NCI-H2081 (cell line): ENCODE results near the gene DOCK4.

ENCODE experiments used
- DNase-seq, 2 experiments: peaks; one replicate each; lab custom pipeline; 2025; lab: John Stamatoyannopoulos, UW

The DOCK4 gene

DNA sequence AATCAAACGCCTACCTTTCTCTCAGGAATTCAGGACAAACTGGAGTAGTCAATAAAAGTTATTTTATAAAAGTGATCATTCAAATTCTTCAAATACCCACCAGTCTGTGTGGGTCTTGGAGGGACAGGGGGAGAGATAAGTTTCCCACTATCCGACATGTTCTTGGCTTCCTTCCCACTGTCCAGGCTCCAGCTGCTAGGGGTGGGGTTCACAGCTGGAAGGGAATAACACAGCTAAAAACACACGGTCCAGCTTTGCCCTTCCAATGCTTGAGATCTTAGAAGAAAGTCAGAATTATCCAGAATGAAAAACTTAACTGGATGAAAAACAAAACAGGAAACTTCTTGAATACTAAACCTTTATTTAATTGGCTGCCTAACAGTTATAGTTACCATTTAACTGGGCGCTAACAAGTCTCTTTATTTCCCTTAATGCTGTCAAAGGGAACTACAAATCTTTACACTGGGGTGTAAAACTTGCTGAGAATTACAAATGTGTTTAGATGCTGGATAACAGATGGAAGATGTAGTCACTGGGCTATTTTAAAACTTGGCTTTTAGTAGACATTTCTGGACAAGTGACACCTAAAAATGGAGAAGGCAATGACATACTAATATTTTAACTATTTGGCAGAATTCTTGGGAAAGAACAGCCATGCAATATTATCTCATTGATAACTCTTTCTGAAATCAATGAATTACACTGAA is 471.1 kb downstream of the DOCK4 start:
- no peak for DNase-seq

DNA sequence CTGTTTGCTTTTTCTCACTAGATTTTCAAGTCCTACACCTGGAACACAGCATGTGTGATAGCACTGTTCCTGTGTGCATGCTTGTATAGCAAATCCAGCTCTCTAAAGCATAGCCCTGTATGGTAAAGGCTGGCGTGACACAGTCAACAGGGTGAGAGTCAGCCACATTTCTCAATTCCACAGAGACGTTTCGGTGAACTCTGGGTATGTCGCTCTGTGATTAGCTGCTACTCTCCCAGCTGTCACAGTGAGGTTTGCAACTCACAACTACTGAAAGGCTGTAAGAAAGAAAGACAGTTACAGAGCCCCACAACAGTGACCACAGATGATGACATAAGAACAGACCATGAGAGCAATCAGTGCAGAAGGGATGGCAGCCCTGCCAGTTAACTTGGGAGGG is 473.3 kb downstream of the DOCK4 start:
- no peak for DNase-seq

DNA sequence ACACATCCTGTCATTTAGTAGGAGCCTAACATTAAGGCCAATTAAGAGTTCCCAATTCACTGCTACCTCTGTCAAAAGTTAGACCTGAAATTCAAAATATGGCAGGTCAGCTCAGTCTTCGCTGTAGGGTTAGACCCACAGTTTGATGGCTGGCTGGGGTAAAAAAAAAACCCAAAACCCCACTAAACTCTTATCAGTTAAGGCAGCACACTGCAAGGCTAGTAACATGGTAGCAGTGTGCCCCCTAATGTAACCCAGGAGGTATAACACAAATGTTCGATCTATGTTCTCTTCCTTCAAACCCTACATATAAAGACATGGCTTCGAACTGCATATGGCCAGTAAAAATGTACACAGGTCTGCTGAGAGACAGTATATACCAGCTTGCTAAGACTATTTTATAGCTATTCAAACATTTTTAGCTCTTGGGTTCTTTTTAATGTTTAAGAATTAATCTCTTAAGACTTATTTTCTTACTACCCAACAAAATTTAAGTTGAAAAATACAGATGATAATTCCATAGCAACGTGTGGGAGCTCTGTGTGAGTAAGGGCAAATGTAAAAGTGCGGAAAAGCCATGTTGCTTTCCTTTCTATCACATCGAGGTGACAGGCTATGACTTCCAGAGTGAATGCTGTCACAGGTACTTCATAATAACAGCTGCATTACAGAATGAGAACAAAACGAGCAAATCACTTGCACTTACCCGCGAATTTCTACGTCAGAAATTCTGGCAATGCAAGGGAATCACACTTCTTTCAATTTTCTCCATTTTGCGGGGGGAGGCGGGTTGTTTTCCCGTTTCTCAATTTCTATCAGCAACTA is 475.5 kb downstream of the DOCK4 start:
- peak; percentile 52 to 62 for DNase-seq

DNA sequence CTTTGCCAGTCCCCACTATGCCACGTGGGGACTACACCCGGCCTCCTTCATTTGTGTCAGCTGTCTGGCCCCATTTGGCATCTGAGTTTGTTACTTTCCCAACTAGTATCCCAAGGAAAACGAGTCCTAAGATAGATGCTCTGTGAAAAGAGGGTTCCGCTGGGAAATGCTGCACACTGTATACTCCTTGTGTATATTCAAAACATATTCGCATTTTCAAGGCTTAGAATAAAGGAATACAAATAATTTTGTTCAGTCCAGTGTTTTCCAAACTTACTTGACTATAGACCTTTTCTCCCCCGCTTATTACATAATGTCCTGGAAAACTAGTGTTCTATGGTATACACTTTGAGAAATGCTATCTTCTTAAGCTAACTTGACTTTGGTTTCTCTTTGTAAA is 476.1 kb downstream of the DOCK4 start:
- no peak for DNase-seq

DNA sequence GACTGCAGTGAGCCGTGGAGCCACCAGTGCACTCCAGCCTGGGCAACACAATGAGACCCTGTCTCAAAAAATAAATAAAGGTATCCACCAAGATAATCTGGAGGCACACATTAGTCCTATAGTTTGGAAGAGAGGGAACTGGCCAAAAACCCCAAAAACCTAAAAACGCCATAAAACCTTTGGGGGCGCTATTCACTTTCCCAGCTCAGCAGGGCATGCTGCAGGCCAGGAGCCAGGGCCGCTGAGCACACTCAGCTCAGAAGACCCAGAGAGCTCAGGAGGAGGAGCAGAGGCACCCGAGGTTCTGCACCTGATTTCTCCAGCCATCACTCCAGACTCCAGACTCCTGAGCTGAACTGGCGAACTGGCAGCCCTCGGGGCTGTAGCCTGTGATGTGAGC is 476.7 kb downstream of the DOCK4 start:
- DNase-seq: no peak

DNA sequence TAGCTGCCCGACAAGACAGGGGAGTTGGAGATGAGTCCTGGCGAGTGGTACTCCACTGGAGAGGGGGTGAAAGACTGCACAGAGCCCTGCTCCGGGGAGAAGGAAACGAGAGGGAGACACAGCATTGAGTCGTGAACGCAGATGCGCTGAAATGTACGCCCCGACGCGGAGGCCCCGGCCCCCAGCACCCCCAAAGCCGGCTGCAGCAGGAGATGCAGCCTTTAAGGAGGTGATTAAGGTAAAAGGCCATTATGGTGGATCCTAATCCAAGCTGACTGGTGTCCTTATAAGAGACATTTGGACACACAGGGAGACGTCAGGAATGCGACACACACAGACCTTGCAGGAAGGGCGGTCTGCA is 477.6 kb downstream of the DOCK4 start:
- DNase-seq: no peak

DNA sequence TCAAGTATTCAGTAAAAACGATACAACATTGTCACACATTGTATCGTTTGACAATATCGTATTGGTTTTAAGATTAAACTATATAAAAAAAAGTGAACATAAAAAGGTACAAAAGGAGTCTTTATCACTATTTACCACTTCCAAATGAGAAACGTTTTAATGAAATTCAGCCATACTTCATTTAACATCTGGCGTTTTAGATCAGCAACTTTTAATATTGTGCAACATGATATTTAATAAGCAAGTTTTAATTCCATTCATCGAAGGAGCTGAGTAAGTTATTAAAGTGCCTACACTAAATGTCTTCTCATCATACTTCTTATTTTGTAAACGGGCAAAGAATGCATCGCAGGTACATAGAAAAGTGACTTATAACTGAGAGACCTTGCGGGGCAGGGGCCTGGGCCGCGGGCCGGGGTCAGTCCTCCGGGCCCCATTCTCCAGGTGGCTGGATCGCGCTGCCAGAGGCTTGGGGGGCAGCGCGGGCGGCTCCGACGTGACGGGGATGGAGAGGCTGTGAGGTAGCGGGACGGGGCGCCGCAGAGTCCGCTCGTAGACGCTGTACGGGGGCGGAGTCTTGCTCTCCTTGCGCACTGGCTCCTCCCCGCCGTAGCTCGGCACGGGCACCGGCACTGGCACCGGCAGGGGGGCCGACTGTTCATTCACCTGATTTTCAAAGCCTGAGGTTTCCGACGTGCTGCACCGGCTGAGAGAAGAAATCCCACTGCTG is 478.1 kb downstream of the DOCK4 start:
- no peak for DNase-seq

DNA sequence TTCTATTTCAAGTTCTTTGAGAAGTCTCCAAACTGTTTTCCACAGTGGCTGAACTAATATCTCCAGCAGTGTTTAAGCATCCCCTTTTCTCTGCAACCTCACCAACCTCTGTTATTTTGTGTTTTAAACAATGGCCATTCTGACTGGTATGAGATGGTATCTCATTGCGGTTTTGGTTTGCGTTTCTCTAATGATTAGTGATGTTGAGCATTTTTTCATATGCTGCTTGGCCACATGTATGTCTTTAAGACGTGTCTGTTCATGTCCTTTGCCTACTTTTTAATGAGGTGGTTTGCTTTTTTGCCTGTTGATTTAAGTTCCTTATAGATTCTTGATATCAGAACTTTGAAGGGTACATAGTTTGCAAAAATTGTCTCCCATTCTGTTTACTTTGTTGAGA is 487.3 kb downstream of the DOCK4 start:
- no peak for DNase-seq

DNA sequence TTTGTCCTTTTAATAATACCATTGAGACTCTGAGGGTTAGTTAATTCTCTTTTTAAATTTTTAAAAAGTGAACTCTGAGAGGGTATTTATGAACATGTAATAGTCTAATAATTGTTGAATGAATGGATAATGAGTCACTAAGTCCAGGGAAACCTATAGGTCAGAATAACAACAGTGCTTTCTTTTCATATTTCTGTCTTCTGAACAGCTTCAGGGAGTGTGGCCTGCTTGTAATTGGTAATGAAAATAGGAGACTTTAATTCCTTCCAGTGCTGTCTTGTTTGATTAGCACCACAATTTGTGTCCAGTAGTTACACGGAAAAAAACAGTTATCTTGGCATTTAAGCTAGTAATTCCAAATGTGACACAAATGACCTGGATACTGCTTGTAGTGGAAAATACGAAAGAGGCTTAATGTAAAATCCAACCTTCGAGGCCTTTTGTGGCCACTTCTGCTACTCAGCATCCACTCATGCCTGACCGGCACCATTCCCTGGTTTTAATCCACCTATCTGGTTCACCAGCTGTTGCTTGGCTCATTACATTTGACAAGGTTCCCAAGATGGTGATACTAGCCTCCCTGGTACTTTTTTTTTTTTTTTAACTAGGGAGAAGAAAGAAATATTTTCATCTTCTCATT is 494.7 kb downstream of the DOCK4 start:
- no peak for DNase-seq

DNA sequence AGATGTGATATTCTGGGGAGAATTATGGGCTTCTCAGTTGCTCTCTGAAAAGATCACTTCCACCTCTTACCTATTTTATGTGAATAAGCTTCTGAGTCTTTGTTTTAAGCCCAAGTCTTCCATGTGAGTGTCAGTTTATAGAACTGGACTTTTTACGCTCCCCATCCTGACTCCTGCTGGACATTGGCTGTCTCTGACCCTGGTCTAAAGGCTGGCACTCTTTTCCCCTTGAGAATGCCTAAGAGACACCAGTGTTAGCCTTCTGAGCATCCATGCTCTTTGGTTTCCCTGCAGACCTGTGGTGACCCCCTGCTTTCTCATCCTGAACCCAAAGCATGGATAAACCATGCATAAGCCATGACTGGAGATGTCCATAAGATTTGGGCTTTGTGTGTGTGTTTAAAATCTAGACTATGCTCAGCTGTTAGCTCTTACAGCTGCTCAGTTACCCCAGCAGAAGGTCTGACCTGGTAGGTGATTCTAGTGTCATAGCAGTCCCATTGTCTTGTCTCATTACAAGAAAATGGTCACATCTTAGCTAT is 495.3 kb downstream of the DOCK4 start:
- DNase-seq: no peak

DNA sequence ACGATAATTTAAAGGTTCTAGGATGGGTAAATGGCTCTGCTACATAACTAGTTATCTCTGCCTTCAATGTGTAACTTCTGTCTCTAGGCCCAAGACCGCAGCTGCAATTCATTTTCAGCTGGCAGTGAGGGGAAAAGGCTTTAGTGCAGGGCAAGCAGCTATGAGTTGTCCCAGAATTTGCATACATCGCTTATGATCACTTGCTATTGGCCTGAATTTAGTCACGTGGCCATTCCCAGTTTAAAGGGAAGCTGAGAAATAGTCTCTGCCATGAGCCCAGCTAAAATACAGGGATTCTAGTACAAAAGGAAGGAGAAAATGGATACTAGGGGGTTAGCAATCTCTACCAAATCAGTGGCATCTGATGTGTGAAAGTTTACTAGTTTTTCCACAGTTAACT is 498.1 kb downstream of the DOCK4 start:
- no peak for DNase-seq

DNA sequence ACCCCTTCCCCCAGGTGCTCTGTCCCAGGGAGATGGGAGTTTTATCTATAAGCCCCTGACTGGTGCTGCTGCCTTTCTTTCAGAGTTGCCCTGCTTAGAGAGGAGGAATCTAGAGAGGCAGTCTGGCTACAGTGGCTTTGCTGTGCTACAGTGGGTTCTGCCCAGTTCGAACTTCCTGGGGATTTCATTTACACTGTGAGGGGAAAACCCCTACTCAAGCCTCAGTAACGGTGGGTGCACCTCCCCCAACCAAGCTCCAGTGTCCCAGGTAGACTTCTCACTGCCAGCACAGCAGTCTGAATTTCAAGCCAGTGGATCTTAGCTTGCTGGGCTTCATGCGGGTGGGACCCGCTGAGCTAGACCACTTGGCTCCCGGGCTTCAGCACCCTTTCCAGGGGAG is 500.4 kb downstream of the DOCK4 start:
- DNase-seq: no peak

DNA sequence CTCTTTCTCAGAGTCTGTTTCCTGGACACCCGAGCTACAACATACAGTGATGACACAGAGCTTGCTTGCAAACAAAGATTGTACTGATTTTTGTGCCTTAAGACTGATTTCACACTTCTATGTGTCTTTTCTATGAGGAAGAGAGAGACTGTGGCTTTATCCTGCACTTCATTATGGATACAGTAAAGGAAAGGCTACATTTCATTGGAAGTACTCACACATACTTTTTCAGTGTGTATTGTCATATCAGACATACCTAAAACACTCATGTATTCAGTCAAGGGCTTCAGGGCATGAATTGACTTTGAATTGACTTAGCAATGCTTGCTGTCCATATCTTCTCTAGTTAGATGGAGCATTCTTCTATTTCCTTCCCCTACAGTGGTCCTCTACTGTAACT is 508.4 kb downstream of the DOCK4 start:
- DNase-seq: no peak

DNA sequence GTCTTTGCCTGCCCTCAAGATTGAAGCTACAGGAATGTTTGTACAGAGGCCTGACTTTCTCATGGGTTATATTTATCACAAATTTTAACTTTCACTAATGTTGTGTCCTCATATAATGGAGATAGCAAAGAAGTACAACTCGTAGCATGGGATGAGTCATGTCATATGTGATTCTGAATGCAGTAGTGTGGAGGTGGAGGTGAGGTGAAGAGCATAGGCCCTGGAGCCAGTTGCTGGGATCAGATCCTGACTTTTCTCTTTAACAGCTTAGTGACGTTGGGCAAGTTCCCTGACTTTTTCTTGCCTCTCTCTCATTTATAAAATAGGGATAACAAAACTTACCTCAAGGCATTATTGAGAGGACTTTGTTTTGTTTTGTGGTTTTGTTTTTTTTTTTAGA is 511.8 kb downstream of the DOCK4 start:
- no peak for DNase-seq

DNA sequence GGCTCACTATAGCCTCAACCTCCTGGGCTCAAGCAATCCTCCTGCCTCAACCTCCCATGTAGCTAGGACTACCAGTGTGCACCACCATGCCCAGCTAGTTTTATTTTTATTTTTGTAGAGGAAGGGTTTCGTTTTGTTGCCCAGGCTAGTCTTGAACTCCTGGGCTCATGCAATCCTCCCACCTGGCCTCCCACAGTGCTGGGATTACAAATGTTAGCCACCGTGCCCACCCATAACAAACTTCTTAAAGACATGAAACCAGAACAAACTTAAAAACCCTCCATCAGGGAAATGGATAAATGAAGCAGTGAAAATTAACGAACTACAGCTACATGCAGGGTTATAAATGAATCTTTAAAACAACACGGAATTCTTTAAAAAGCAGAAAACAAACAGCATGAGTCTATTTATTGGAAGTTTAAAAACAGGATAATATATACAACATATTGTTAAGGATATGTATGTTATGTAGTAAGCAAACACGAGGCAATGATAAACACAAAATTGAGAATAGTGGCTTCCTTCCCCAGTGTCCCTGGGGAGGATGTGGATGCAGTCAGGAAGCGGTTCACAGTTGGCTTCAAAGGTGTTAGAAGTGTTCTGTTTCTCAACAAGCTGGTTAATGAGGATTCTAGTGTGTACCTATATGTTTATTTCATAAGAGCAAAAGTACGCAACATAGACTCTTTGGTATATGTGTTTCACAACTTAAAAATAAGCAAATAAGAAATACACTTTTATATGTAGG is 515.7 kb downstream of the DOCK4 start:
- DNase-seq: no peak

DNA sequence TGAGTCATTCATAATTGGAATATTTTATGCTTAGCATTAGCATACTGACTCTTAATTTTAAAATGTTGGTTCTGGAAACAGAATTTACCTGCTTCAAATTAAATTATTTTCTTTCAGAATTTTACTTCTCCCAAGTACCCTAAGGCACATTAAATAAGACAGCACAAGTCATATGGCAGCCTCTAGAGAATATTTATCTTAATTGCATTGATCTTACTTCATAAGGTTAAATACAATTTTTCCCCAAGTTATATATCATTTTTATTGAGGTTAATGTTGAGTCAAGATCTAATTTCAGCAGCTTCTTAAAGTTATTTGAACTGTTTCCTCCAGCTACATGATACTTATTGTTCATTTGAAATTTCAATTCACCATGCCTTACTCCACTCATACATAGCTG is 520.9 kb downstream of the DOCK4 start:
- DNase-seq: no peak

DNA sequence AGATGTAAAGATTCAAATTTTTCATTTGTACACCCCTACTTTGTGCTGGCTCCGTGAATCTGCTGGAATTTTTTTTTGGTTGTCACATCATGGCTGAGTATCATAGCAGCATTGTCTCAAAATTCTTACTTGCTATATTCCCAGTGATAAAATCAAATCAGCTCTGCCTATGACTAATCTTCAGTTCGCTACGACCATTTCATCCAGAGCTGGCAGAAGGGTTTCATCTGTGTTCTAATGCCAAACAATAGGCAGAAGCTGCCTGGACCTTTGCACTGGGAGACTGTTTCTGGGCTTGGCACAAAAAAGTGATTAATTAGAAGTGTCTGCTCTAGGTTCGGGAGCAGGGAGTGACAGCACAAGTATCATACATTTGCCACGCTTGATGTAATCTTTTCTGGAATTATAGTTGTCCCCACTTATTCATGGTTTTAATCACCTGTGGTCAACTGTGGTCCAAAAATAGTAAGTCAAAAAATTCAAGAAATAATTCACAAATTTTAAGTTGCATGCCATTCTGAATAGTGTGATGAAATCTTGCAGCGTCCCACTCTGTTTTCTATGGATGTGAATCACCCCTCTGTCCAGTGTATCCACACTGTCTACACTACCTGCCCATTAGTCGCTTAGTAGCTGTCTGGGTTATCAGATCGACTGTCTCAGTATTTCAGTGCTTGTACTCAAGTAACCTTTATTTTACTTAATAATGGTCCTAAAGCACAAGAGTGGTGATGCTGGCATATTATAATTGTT is 523.4 kb downstream of the DOCK4 start:
- no peak for DNase-seq

DNA sequence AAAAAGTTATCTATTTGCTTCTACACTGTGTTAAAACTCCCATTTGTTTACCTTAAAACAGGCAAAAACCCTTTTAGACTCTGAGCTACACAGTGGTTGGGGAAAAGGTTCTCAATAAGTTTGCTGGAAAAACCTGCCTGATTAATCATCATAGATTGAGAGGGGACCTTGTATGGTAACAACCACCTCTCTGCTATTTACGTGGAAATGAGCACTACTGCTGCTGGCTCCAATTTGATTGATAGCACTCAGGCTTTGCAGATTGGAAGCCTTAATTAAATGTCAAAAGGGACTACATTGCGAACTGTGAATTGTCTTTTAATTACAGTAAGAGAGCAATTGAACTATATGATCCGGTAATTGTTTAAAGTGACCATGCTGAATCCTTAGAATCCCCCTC is 525.0 kb downstream of the DOCK4 start:
- DNase-seq: no peak

DNA sequence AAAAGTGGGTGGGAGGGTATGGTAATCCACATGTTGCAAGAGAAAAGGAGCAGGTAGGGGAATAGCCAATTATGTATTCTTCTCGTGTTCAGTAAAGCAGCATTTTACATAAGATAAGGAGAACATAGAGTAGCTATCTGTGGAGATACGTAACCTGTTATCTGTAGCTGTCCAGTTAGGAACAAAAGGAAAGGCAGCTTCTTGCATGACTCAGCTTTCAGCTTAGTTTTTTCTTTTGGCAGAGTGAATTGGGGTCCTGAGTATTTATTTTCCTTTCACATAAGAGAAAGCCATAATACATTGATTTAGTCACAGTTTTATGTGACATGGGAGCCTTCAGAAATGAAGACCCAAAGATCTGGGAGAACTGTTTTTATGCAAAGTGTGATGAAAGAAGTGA is 527.2 kb downstream of the DOCK4 start:
- no peak for DNase-seq

DNA sequence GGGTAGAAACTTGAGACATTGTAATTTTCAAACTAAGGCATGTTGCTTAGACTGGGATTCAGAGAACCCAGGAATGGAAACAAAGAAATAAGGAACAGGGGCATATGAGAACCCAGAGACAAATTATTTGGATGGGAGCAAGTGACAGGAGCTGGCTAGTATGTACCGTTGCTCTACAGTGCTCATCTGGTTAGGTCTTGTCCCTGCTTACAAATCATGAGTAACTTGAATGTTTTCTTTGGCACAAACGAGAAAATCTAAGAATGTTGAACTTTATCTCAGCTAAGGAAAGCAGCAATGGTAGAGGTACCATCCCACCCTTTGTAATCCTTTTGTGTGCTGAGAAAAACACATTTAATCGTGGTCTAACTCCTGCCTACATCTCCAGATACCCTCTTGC is 527.9 kb downstream of the DOCK4 start:
- no peak for DNase-seq

DNA sequence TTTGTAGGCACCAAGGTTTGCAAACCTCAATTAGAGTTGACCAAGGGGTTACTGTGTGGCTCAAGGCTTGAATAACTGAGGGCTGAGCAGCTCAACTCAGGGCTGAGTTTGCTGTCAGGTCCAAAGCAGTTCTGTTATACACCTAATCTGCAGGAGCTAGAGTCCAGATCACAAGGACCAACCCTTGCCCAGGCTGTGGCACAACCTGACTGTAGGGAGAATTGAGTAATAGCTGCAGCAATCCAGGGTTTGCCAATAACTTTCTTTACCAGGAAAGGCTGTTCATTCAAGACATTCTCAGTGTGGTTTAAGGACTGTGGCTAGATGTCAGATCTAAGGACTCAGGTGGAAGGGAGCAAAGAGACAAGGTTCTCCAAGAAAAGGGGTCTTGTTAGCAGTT is 528.4 kb downstream of the DOCK4 start:
- DNase-seq: no peak
